Stimulated activated CD4-positive, alpha-beta T cell treated with anti-CD3 and anti-CD28 coated beads, Interleukin-1b, Interleukin-23, amount 100 ng/mL, for 1 hour (primary cell): ENCODE measurements around the gene TNFRSF19.
"Not testable (repeated sequence)": the region's sequence is repeated elsewhere in the genome, so short reads cannot be mapped to it uniquely, and the experiment has no call there.

Experiments
- DNase-seq, 2 donors: peaks; one replicate each; pipeline ENCODE4 v3.0.0-alpha.2; 2020; ENCODE audit warnings: low read depth in 2 of 2

The TNFRSF19 gene

DNA sequence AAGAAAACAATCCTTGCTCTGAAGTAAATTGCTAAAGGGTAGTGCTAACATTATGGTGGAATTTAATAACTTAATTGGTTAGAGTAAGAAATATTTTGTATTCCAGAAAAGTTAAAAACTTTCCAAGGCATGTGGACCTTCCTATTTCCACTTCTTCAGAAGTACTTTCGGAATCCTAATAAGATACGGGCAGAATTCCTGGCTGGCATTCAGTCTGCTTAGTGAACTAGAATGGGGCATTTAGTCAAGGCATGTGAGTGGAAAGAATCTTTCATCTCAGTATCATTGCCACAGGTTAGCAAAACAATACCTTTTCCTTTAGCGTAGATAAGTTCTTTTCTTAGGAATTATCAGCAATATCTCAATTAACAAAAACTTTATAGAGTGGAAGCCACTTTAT, 85.1 kb downstream of the TNFRSF19 start:
- no peak for DNase-seq

DNA sequence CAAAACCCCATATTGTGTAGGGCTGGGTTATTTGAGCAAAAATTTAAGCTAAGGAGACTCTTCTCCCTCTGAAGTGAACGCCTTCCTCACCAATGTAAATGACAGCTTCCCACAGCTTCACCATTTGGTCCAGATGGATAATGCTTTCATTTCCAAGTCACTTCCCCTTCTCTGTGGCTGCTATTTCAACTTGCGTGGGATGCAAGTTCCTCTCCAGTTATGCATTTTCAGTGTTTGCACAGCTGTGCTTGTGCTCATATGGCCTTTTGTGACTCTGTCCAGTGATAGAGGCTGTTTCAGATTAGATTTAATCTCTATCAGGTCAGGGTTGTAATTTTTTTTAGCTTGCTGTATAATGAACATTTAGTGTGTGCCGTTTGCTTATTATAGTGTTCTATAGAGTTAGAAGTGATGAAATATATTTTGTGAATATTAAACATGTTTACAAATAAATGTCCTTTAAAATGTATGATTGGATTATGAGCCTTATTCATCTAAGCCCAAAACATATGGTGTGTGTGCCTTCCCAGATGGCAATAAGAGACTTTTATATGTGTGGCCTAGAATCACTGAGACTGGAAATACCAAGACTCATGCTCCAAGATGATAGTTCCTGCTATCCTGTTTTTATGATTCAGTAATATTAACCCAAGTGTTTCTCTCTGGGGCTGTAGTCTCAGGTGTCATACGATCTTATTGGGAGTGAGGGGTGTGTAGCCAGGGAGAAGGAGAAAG, 86.6 kb downstream of the TNFRSF19 start:
- no peak for DNase-seq

DNA sequence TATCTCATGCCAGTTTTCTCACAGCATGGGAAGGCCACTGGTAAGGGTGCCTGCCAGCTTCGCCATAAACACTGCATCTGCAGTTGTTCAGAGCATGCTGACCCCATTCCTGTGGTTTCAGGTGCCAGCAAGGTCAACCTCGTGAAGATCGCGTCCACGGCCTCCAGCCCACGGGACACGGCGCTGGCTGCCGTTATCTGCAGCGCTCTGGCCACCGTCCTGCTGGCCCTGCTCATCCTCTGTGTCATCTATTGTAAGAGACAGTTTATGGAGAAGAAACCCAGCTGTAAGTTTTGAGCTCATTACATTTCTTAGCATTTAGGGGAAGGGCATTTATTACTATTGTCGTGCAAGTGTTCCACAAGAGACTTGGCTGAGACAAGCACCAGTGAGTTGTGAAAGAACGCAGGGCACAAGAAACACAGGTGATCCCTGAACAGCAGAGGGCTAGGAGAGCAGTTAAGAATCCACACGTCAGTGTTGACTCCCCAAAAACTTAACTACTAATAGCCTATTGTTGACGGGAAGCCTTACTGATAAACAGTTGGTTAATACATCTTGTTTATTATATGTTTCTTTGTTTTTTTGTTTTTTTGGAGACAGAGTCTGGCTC, 88.8 kb downstream of the TNFRSF19 start:
- DNase-seq, result no peak

DNA sequence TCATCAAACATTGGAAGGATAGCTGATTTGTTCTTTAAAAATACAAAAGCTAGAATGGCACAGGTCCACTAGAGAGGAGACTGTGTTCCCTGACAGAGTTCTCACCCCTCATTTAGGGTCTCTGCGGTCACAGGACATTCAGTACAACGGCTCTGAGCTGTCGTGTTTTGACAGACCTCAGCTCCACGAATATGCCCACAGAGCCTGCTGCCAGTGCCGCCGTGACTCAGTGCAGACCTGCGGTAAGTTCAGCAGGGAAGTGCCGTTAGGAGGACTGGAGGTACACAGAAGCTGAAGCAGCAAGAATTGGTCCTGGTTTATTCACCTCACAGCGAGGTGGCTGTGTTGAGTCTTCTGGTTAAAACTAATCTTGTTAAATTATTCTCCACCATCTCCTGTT, 90.0 kb downstream of the TNFRSF19 start:
- DNase-seq, result no peak

DNA sequence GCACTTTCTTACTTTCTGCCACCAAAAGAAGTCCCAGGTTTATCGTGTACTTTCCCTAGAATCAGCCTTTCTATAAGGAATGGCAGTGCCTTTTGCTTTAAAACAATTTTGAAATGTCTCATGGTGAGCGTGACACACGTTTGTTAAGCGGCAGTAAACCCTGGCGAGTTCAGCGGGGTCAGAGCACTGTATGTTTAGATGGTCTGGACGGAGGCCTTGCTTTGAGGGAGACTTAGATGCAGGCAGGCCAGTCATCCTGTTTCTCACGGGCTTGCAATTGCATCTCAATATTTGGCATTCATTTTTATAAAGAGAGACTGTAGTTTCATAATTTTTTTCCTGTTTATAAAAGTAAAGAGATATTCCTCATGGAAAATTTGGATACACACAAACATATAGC, 96.4 kb downstream of the TNFRSF19 start:
- DNase-seq, result no peak

DNA sequence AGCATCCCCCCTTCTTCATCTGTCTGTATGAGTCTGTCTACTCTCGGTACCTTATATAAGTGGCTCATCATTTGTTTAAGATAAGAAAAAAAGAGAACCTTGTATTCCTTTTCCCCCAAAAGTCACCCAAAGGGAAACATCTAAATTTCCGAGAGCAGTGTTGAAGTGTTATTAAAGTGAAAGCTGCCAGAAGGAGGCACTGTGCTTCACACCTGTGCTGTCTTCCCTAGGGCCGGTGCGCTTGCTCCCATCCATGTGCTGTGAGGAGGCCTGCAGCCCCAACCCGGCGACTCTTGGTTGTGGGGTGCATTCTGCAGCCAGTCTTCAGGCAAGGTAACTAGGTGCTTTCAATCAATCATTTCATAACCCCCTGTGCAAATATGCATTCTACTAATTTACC, 97.5 kb downstream of the TNFRSF19 start:
- no peak for DNase-seq

DNA sequence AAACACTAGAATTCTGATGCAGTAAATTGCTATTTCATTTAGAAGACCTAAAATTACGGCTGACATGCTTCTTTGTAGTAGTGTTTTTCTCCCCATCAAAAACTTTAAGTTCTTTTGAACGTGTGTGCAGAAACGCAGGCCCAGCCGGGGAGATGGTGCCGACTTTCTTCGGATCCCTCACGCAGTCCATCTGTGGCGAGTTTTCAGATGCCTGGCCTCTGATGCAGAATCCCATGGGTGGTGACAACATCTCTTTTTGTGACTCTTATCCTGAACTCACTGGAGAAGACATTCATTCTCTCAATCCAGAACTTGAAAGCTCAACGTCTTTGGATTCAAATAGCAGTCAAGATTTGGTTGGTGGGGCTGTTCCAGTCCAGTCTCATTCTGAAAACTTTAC, 98.3 kb downstream of the TNFRSF19 start:
- DNase-seq, result no peak

DNA sequence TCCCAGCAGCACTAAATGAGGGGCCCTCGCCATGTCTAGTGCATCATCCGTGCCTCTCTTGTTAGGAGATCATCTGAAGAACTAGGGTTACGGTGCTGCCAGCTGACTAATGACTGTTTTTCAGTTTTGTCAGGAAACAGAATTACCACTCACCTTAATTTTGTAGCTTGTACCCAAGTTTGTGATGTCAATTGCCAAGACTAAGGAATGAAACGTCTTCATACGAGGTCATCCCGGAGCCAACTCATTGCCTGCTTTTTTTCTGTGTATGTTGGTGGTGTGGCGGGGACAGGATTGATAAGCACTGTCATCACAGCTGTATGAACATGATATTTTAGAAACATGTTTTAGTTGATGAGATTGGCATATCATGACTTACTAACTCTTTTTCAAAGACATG, 100.6 kb downstream of the TNFRSF19 start:
- no peak for DNase-seq

DNA sequence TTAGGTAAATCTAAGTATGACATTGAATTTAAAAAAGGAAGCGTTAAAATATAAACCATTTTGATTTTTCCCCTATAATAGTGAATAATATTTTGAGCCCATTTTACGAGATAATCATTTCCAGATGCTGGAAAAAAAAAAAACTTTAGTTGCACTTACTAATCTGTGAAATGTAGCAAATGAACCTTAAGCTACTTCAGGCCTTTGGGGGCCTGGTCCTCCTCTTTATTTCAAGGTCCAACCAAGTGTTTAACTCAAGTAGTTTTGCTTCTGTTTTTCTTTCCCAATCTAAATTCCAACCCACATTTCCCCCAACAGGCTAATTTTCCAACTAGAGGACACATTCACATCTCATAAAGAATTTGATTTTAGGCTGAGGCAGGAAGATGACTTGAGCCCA, 101.2 kb downstream of the TNFRSF19 start:
- no peak for DNase-seq

DNA sequence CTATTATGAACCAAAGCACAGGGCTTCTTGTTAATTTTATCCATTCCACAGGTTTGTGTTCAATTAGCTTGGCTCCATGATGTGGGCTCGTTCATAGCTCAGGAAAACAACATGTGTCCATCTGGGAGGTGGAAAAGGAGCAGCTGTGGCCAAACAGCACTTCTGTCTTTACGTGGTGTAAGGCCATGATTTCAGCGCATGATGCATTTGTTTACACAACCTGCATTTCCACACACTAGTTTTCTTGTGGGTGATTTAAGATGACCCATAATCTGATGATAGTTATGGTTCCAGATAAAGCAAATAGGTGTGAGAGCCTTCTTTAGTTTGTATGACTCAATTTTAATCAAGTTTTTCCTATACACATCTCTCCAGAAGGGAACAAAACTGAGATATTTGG, 101.7 kb downstream of the TNFRSF19 start:
- DNase-seq, result no peak

DNA sequence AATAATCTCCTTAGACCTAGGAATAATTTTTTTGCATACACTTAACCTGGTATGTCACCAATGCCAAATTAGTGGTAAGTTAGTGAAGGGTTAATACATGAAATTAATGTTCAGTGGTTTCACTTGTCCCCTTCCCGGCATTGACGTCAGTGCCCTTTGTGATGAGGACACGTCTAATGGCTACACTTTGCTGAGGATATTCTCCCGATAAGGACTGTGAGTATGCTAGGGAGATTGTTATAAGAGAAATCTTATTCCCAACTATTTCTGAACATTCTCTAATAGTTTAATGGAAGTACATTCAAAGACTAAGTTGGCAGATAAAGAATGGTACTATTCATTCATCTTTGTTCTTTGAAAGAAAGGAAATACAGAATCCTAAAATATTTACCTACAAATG, 102.4 kb downstream of the TNFRSF19 start:
- DNase-seq, result no peak

DNA sequence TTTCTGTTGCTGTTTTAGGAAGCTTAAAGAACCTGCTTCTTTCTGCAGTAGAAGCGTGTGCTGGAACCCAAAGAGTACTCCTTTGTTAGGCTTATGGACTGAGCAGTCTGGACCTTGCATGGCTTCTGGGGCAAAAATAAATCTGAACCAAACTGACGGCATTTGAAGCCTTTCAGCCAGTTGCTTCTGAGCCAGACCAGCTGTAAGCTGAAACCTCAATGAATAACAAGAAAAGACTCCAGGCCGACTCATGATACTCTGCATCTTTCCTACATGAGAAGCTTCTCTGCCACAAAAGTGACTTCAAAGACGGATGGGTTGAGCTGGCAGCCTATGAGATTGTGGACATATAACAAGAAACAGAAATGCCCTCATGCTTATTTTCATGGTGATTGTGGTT, 103.1 kb downstream of the TNFRSF19 start:
- DNase-seq, result no peak

DNA sequence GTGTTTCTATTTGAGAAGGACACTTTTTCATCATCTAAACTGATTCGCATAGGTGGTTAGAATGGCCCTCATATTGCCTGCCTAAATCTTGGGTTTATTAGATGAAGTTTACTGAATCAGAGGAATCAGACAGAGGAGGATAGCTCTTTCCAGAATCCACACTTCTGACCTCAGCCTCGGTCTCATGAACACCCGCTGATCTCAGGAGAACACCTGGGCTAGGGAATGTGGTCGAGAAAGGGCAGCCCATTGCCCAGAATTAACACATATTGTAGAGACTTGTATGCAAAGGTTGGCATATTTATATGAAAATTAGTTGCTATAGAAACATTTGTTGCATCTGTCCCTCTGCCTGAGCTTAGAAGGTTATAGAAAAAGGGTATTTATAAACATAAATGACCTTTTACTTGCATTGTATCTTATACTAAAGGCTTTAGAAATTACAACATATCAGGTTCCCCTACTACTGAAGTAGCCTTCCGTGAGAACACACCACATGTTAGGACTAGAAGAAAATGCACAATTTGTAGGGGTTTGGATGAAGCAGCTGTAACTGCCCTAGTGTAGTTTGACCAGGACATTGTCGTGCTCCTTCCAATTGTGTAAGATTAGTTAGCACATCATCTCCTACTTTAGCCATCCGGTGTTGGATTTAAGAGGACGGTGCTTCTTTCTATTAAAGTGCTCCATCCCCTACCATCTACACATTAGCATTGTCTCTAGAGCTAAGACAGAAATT, 103.8 kb downstream of the TNFRSF19 start:
- no peak for DNase-seq

DNA sequence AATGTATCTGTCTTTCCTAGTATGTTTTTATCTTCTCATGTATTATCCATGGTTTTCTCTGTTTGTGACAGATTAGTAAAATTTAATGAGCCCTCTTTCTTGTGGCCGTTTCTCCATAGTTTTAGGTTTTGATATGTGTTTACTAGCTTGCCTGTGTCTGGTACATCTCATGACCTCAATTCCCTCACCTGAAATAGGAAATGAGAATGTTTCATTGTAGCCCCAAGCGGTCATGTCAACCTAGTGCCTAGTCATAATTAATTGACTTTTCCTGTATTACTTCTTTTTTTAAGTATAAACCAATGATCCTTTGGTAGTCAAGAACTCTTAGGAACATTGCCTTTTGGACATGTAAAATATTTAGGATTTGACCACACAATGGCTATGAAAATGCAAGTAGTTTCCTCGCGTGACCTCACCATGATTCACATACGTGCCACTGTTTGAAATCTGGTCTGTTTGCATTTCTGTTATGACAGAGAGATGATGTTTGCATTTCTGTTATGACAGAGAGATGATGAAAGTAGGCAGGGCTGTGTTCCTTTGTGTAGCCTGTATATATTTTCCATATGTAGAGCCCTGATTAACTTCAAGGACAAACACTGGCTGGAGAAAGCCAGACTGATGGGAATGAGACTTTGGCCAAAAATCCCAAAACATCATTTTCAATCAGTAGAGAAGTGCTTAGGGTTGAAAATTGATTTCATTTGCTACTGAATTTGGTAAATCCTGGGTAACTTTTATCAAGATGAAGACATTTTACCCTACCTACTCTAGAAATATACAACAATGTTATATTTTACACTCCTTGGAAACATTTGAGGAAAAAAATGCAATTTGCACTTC, 104.8 kb downstream of the TNFRSF19 start:
- DNase-seq, result no peak

DNA sequence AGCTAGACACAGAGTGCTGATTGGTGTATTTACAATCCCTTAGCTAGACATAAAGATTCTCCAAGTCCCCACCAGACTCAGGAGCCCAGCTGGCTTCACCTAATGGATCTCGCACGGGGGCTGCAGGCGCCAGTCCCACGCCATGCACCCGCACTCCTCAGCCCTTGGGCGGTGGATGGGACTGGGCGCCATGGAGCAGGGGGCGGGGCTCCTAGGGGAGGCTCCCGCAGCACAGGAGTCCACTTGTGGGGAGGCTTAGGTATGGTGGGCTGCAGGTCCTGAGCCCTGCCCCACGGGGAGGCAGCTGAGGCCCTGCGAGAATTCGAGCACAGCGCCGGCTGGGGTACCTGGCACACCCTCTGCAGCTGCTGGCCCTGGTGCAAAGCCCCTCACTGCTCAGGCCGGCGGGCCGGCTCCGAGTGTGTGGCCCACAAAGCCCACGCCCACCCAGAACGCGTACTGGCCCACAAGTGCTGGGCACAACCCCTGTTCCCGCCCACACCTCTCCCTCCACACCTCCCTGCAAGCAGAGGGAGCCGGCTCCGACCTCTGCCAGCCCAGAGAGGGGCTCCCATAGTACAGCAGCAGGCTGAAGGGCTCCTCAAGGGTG, 107.6 kb downstream of the TNFRSF19 start:
- DNase-seq, result not testable (repeated sequence)

DNA sequence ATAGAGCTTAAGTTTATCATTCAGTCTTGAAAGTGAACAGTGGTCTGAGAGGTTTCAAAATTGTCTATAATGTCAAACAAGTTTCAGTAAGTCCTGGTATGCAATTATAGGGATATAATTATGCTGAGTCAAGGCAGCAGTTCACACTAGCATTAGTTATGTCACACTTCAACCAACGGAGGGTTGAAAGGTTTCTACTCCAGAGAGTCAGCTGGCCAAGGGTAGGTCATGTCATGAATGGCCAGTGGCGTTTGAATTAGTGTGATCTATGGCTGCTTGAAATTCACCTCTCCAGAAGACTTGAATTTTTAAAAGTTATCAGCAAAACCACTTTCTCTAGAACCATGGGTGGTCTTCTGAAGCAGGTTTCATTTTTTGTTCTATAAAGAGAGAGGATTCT, 108.6 kb downstream of the TNFRSF19 start:
- no peak for DNase-seq

DNA sequence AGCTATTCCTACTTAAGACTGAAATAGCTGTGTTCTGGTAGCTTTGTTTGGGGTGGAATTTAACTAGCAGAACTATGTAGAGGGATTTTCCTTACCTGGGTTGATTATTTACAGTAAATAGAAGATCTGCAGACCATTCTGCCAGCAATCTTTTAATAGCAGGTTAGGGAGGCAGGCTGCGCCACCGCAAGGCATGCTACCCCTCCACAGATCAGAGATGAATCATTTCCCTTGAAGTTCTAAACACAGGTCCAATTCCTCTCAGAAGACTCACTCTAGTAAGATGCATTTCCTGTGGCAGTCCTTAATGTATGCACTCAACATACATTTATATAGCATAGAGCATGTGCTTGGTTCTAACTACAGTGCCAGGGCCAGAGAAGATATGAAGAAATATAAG, 109.0 kb downstream of the TNFRSF19 start:
- no peak for DNase-seq

DNA sequence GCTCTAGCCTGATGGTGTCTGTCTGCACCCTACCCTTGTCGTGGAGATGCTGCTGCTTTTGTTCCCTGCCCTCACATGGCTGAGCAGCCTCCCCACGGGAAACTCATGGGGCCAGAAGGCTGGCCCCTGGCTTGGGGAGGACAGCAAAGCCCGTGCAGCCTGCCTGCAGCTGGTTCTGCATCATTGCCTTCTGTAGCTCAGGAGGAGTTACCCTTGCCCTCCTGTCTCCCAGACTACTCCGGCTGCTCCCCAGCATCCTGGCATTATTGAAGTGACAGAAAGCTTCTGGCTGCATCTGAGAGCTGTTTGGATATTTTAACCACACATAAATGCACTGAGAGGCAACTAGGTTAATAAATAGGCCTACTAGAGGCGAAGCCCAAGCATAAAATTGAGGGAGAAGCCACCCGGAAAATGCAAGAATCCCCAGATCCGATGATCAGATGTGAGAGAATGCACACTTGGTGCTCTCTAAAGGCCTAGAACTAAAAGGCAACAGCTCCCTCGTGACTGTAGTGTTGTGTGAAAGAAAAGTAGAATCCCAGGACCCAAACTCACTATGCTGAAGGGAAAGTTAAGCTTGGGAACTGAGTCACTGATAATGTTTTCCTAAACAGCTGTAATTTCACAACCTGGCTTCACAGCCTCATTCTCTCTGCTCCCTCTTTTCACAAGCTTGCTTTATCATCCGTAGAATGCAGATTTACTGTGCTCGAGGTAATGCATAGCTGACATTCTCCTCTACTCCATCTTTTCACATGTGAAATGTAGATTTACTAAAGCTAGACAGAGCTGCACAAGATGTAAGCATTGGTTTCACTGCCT, 110.8 kb downstream of the TNFRSF19 start:
- DNase-seq, result no peak

DNA sequence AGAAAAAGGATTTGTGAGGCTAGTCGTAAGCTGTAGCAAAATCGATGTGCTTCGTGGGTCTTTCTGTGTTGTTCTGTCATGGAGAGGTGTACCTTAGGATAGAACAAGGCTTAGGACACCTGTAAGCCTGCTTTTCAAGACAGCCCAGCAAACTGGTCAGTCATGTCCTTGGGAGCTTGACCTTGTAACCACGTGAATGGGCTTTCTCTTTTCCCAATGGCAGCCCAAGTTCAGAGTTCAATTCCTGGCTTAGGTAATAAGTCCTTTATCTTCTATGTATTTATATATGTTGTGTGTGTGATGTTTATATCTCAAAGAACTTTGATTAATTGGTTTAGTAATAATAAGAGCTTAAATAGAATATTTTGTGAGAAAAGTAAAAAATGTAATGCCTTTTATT, 112.9 kb downstream of the TNFRSF19 start:
- DNase-seq, result no peak

DNA sequence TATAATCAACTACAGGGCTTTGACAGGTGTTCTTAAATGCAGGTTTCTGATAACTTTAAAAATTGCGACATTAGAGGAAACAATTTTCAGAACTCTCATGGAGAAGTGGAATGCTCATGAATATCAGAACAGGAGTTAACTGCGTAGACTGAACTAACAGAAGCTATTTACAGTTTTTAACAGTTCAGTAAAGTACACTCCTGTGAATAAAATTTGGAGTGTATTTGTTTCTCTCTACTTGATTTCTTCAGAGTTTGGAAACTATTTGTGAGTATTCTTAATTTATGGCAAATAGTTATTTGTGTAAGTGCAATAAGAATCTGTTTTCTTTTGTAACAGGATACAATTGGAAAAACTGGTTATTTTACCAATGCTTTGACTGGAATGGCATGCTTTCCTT, 114.4 kb downstream of the TNFRSF19 start:
- no peak for DNase-seq

DNA sequence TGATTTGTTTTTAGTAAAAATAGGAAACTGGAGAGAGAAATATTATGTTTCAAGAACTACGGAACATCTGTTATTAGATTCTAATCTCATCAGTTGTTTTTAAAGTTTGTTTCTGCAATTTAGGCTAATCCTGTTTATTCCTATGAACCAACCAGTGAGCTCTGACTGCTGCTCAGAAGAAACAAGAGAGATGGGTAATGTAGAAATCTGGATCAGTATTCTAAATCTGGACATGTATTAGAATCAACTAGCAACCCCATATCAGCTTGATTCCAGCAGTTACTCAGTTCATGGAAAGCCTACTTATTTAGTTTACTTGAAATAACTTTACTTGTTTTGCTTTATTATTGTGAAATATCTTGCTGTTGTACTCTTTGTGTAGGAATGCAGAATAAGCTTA, 115.2 kb downstream of the TNFRSF19 start:
- DNase-seq, result no peak
